GM20000 (cell line): Measurements from ENCODE around the gene VTI1A.

Source experiments
- DNase-seq: peaks from one replicate; pipeline ENCODE4 v3.0.0; 2012; ENCODE audit warnings: low spot score
- CTCF ChIP-seq: IDR thresholded peaks from 2 replicates; pipeline ENCODE4 v1.5.1; 2012; ENCODE audit warnings: mild to moderate bottlenecking, control low read depth; ENCODE audit errors: extremely low read depth, missing control alignments

VTI1A gene

GRCh38 chr10:112663234-112664125 lies 216.5 kb downstream of the VTI1A start:
- no peak for DNase-seq
- TF ChIP-seq CTCF, result no peak

- no peak for TF ChIP-seq CTCF
- no peak for DNase-seq
Measured at GRCh38 chr10:112666094-112666493, 219.1 kb downstream of the VTI1A start.

GRCh38 chr10:112669989-112670388 lies 223.0 kb downstream of the VTI1A start:
- DNase-seq, result no peak
- no peak for TF ChIP-seq CTCF

GRCh38 chr10:112671743-112672142 lies 224.7 kb downstream of the VTI1A start:
- no peak for DNase-seq
- no peak for TF ChIP-seq CTCF

- TF ChIP-seq CTCF, result no peak
- no peak for DNase-seq
Measured at GRCh38 chr10:112672706-112673105, 225.7 kb downstream of the VTI1A start.

- DNase-seq, result no peak
Measured at GRCh38 chr10:112675560-112676083, 228.6 kb downstream of the VTI1A start.

More at GRCh38 chr10:112675560-112676083, 228.6 kb downstream of the VTI1A start:
- no peak for TF ChIP-seq CTCF
